ENCODE measurements around the gene HOXC6.

HOXC6 gene

DNA sequence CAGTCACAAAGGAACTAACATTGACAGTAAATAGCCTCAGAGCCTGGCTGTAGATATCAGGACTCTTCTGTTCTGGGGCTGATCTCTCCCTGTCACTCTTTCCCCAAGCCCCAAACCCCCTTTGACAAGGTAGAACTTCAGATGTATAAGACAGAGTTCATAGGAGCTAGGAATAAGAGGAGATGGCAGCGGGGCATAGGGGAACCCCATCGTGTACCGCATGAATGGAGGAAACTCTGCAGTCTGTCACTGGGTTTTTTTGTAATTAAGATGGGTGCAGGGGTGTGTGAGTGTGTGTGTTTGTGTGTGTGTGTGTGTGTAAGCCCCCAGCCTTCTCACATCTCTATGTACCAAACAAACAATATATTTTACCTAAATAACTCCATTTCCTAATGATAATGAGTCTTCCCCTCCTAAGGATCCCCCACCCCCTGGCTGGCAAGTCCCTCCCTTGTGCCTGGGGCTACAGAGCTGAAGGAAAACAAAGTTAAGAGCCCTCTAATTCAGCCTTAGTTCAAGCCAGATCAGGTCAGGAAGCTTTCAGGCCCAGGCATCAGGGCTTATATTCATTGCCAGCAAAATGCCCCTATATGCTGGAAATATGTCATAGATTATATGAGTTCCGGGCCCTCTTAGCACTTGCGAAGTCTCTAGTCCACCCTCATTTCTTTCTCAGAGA lies 16.3 kb downstream of the HOXC6 start:
- H2AK5ac ChIP-seq (ENCODE audit: low read length, severe bottlenecking), result no peak overlapping the region
- H3K4me3 ChIP-seq (ENCODE audit: insufficient read depth in 1 of 2, low read depth in 1 of 2, low read length in 2 of 2), result no peak overlapping the region
- H3K4me1 ChIP-seq (ENCODE audit: control insufficient read depth, insufficient read depth, low read depth, low read length), result peaks cover 12% of the 10 kb centered on the region
- H3K23ac ChIP-seq (ENCODE audit: low read length in 2 of 2), result no peak overlapping the region
- no peak overlapping the region for H2AFZ ChIP-seq (ENCODE audit: low read depth, low read length)
- no peaks in the 10 kb centered on the region for H3K9me3 ChIP-seq (ENCODE audit: control insufficient read depth, low read length)
- H3K18ac ChIP-seq (ENCODE audit: low read depth in 1 of 2, low read length in 2 of 2), result no peak overlapping the region
- no peak overlapping the region for H2BK120ac ChIP-seq (ENCODE audit: low read depth, low read length)
- no peak overlapping the region for H3K4ac ChIP-seq (ENCODE audit: low read depth in 1 of 2, low read length in 2 of 2)
- peaks cover 5 to 14% of the 10 kb centered on the region in 2 experiments for H3K36me3 ChIP-seq (ENCODE audit: control insufficient read depth in 1 of 2, insufficient read depth in 2 of 2, low read depth in 1 of 2, low read length in 2 of 2)
- H3K27me3 ChIP-seq (ENCODE audit: control insufficient read depth in 1 of 2, insufficient read depth in 1 of 2, low read length in 2 of 2), result peaks cover 0 to 45% of the 10 kb centered on the region in 2 experiments
- no peak overlapping the region for H3K14ac ChIP-seq (ENCODE audit: low read length in 2 of 2)
- H4K8ac ChIP-seq (ENCODE audit: low read length), result no peak overlapping the region
- H3K9ac ChIP-seq (ENCODE audit: low read length), result peak overlapping the region; percentile 32
- no peak for DNase-seq
- H4K91ac ChIP-seq (ENCODE audit: low read length), result no peak overlapping the region
- H2BK15ac ChIP-seq (ENCODE audit: low read depth, poor library complexity, severe bottlenecking), result no peak overlapping the region
- H2BK5ac ChIP-seq (ENCODE audit: low read depth, low read length, poor library complexity, severe bottlenecking), result no peak overlapping the region
- no peak overlapping the region for H3K27ac ChIP-seq (ENCODE audit: low read length, poor library complexity, severe bottlenecking)
- peaks cover 52% of the 10 kb centered on the region for H3K79me1 ChIP-seq (replicated peaks; ENCODE audit: low read length, poor library complexity, severe bottlenecking)
- WGBS, result 76% methylated on average over 2 of the region's 5 CpGs
- H2BK12ac ChIP-seq (ENCODE audit: low read length in 2 of 2), result no peak overlapping the region
- H3K4me2 ChIP-seq (ENCODE audit: low read length, poor library complexity, severe bottlenecking), result no peak overlapping the region

DNA sequence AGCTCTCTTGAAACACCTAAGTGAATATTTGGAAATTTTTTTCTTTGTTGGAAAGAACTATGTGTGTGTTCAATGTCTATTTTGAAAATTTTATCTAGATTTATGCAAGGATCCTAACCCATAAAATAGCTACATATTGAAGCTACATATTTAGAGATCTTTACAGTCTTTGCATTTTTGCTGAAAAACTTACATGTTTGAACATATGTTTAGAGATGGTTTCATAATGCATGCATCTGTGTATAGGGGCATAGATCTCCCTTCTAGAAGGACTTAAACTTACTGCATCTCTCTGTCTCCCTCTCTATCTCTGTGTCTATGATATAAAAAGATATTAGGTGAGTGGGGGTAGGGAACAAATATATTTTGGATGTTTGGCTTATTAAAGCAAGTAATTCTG lies 17.2 kb downstream of the HOXC6 start:
- Histone ChIP-seq H3K4ac (ENCODE audit: low read depth in 1 of 2, low read length in 2 of 2) (no peak overlapping the region), H3K23ac (ENCODE audit: low read length in 2 of 2) (no peak overlapping the region), H4K91ac (ENCODE audit: low read length) (no peak overlapping the region), H3K27ac (ENCODE audit: low read length, poor library complexity, severe bottlenecking) (no peak overlapping the region), H3K4me1 (ENCODE audit: control insufficient read depth, insufficient read depth, low read depth, low read length) (peaks cover 11% of the 10 kb centered on the region), H3K18ac (ENCODE audit: low read depth in 1 of 2, low read length in 2 of 2) (no peak overlapping the region), H3K9me3 (ENCODE audit: control insufficient read depth, low read length) (no peaks in the 10 kb centered on the region), H3K4me3 (ENCODE audit: insufficient read depth in 1 of 2, low read depth in 1 of 2, low read length in 2 of 2) (no peak overlapping the region), H3K14ac (ENCODE audit: low read length in 2 of 2) (no peak overlapping the region), H2BK15ac (ENCODE audit: low read depth, poor library complexity, severe bottlenecking) (no peak overlapping the region), H2BK120ac (ENCODE audit: low read depth, low read length) (no peak overlapping the region), H4K8ac (ENCODE audit: low read length) (no peak overlapping the region), H2AK5ac (ENCODE audit: low read length, severe bottlenecking) (no peak overlapping the region), H2AFZ (ENCODE audit: low read depth, low read length) (no peak overlapping the region), H2BK5ac (ENCODE audit: low read depth, low read length, poor library complexity, severe bottlenecking) (no peak overlapping the region), H2BK12ac (ENCODE audit: low read length in 2 of 2) (no peak overlapping the region), H3K36me3 (ENCODE audit: control insufficient read depth in 1 of 2, insufficient read depth in 2 of 2, low read depth in 1 of 2, low read length in 2 of 2) (peaks cover 5 to 14% of the 10 kb centered on the region in 2 experiments), H3K4me2 (ENCODE audit: low read length, poor library complexity, severe bottlenecking) (no peak overlapping the region), H3K79me1 (replicated peaks; ENCODE audit: low read length, poor library complexity, severe bottlenecking) (peaks cover 49% of the 10 kb centered on the region), H3K9ac (ENCODE audit: low read length) (no peak overlapping the region), H3K27me3 (ENCODE audit: control insufficient read depth in 1 of 2, insufficient read depth in 1 of 2, low read length in 2 of 2) (peaks cover 0 to 51% of the 10 kb centered on the region in 2 experiments)
- no peak for DNase-seq

DNA sequence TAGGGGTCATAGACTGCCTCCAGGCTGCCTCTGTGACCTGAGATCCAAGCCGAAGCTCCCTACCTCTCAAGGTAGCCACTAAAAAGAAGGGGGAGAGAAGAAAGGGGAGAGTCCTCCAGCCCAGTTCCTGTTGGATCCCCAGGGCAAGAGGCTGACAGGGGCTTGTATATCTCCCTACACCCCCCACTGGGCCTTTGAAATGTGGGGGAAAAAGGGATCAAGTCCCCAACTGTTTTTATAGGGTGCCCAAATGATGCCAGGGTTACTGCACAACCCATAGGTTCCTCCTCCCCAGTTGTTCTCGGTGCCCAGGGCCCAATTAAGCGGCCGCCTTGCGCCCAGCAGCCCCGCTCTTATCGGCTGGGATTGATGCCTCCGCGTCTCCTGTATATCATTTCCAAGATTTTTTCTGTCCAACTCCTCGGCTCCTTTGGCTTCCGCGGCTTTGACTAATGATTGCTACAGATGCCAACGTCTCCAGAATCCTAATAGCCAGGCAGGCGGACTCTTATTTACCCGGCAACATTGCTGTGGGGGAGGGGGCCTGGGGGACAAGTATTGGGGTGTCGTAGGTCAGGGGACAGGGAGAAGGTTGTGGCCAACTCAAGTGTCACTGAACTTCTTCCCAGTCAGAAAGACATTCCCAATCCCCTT lies 17.8 kb downstream of the HOXC6 start:
- Histone ChIP-seq H3K23ac (ENCODE audit: low read length in 2 of 2) (no peak overlapping the region), H2AK5ac (ENCODE audit: low read length, severe bottlenecking) (no peak overlapping the region), H3K9ac (ENCODE audit: low read length) (no peak overlapping the region), H3K18ac (ENCODE audit: low read depth in 1 of 2, low read length in 2 of 2) (no peak overlapping the region), H3K4me2 (ENCODE audit: low read length, poor library complexity, severe bottlenecking) (no peak overlapping the region), H2BK12ac (ENCODE audit: low read length in 2 of 2) (no peak overlapping the region), H4K8ac (ENCODE audit: low read length) (no peak overlapping the region), H3K27ac (ENCODE audit: low read length, poor library complexity, severe bottlenecking) (no peak overlapping the region), H3K4me1 (ENCODE audit: control insufficient read depth, insufficient read depth, low read depth, low read length) (peaks cover 11% of the 10 kb centered on the region), H3K14ac (ENCODE audit: low read length in 2 of 2) (no peak overlapping the region), H3K79me1 (replicated peaks; ENCODE audit: low read length, poor library complexity, severe bottlenecking) (peaks cover 53% of the 10 kb centered on the region), H4K91ac (ENCODE audit: low read length) (no peak overlapping the region), H3K36me3 (ENCODE audit: control insufficient read depth in 1 of 2, insufficient read depth in 2 of 2, low read depth in 1 of 2, low read length in 2 of 2) (peaks cover 5 to 14% of the 10 kb centered on the region in 2 experiments), H3K27me3 (ENCODE audit: control insufficient read depth in 1 of 2, insufficient read depth in 1 of 2, low read length in 2 of 2) (peaks cover 0 to 51% of the 10 kb centered on the region in 2 experiments), H2BK120ac (ENCODE audit: low read depth, low read length) (no peak overlapping the region), H2BK5ac (ENCODE audit: low read depth, low read length, poor library complexity, severe bottlenecking) (no peak overlapping the region), H3K4me3 (ENCODE audit: insufficient read depth in 1 of 2, low read depth in 1 of 2, low read length in 2 of 2) (no peak overlapping the region), H3K4ac (ENCODE audit: low read depth in 1 of 2, low read length in 2 of 2) (no peak overlapping the region), H3K9me3 (ENCODE audit: control insufficient read depth, low read length) (no peaks in the 10 kb centered on the region), H2AFZ (ENCODE audit: low read depth, low read length) (no peak overlapping the region), H2BK15ac (ENCODE audit: low read depth, poor library complexity, severe bottlenecking) (no peak overlapping the region)
- WGBS, result 66% methylated on average over 13 of the region's 16 CpGs
- DNase-seq, result no peak

DNA sequence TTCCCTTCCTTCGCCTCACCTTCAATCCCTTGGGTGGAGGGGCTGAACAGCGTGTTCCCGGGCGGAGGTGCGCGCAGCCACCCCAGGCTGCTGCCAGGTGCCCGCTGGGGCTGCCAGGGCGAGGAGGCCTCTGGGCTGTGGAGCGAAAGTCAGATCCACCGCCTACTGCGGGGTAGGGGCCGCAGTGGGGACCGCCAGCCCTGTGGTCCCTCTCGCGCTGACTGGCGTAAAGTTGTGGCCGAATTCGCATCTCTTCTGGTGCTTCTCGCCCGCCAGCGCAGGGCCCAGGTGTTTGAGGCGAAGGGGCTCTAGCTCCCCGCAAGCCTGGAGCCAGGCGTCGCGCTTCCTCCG lies 18.5 kb downstream of the HOXC6 start:
- H3K4me2 ChIP-seq (ENCODE audit: low read length, poor library complexity, severe bottlenecking), result peak overlapping the region; percentile 2
- H3K9me3 ChIP-seq (ENCODE audit: control insufficient read depth, low read length), result no peaks in the 10 kb centered on the region
- no peak overlapping the region for H3K14ac ChIP-seq (ENCODE audit: low read length in 2 of 2)
- no peak overlapping the region for H3K4me3 ChIP-seq (ENCODE audit: insufficient read depth in 1 of 2, low read depth in 1 of 2, low read length in 2 of 2)
- H3K9ac ChIP-seq (ENCODE audit: low read length), result no peak overlapping the region
- H2BK5ac ChIP-seq (ENCODE audit: low read depth, low read length, poor library complexity, severe bottlenecking), result no peak overlapping the region
- H3K27me3 ChIP-seq (ENCODE audit: control insufficient read depth in 1 of 2, insufficient read depth in 1 of 2, low read length in 2 of 2), result peaks cover 0 to 54% of the 10 kb centered on the region in 2 experiments
- H2BK12ac ChIP-seq (ENCODE audit: low read length in 2 of 2), result no peak overlapping the region
- H3K4ac ChIP-seq (ENCODE audit: low read depth in 1 of 2, low read length in 2 of 2), result no peak overlapping the region
- H2AFZ ChIP-seq (ENCODE audit: low read depth, low read length), result no peak overlapping the region
- no peak overlapping the region for H3K18ac ChIP-seq (ENCODE audit: low read depth in 1 of 2, low read length in 2 of 2)
- no peak overlapping the region for H2BK15ac ChIP-seq (ENCODE audit: low read depth, poor library complexity, severe bottlenecking)
- 26% methylated on average over 27 of the region's 27 CpGs for WGBS
- H2BK120ac ChIP-seq (ENCODE audit: low read depth, low read length), result no peak overlapping the region
- peaks cover 11% of the 10 kb centered on the region for H3K4me1 ChIP-seq (ENCODE audit: control insufficient read depth, insufficient read depth, low read depth, low read length)
- H3K36me3 ChIP-seq (ENCODE audit: control insufficient read depth in 1 of 2, insufficient read depth in 2 of 2, low read depth in 1 of 2, low read length in 2 of 2), result peaks cover 5 to 14% of the 10 kb centered on the region in 2 experiments
- no peak overlapping the region for H4K8ac ChIP-seq (ENCODE audit: low read length)
- H4K91ac ChIP-seq (ENCODE audit: low read length), result peak overlapping the region; percentile 34
- H3K27ac ChIP-seq (ENCODE audit: low read length, poor library complexity, severe bottlenecking), result no peak overlapping the region
- peaks cover 52% of the 10 kb centered on the region for H3K79me1 ChIP-seq (replicated peaks; ENCODE audit: low read length, poor library complexity, severe bottlenecking)
- no peak overlapping the region for H2AK5ac ChIP-seq (ENCODE audit: low read length, severe bottlenecking)
- H3K23ac ChIP-seq (ENCODE audit: low read length in 2 of 2), result peak overlapping the region in 1 of 2 experiments; percentile 56
- no peak for DNase-seq

Measured in mesenchymal stem cell (in vitro differentiated cells and primary cell).